HCT116 (cell line): Measurements from ENCODE around the gene MAGT1. TPM values are rescaled to one million over a fixed set of nuclear protein-coding genes. Genes with fewer than 3 reads are reported as not detected.
"Not testable (repeated sequence)": the region's sequence is repeated elsewhere in the genome, so short reads cannot be mapped to it uniquely, and the experiment has no call there.

Source experiments
- ATAC-seq: fragments of 200-7000 bp; cut with Tn5 transposase; 2 replicates; pipeline ENCODE4 v1.9.1; 2020; ENCODE audit warnings: mild to moderate bottlenecking, moderate library complexity
- BruUV-seq: library from RNA; stranded (reverse); fragments of 400-500 nt; replicated peaks from 2 replicates; lab custom pipeline; 2021; lab: Mats Ljungman, UMichigan
- CTCF ChIA-PET: fragments of 300-600 bp; sonication (Branson Sonifier 250); formaldehyde crosslinking; loops from one replicate; lab custom pipeline; 2021; ENCODE audit warnings: antibody characterized with exemption; lab: Charles Lee
- POLR2A ChIA-PET: fragments of 300-600, 350-600 bp; sonication (Branson Sonifier 250); formaldehyde crosslinking; loops from one replicate; lab custom pipeline; 2021; ENCODE audit warnings: antibody characterized with exemption; lab: Charles Lee
- RAD21 ChIA-PET, 2 experiments: fragments of 300-600 bp; sonication (Branson Sonifier 250); formaldehyde crosslinking; loops; one replicate each; lab custom pipeline; 2023; ENCODE audit warnings: low total read pairs in 2 of 2; ENCODE audit not compliant: uncharacterized antibody in 2 of 2, unreplicated experiment in 2 of 2, low non-redundant PET in 1 of 2; lab: Charles Lee
- DNase-seq: peaks from one replicate; pipeline ENCODE4 v3.0.0-alpha.2; 2010; ENCODE audit warnings: low read depth, low spot score
- H2AFZ ChIP-seq: fragments of 200-600 bp; shearing (Covaris generic), sonication (generic); 2 replicates; pipeline ENCODE4 v1.6.1; 2017; ENCODE audit warnings: low read depth, mixed run types, mixed read lengths, antibody characterized with exemption, low read length; ENCODE audit not compliant: poor library complexity, severe bottlenecking
- H3K27ac ChIP-seq: 2 replicates; pipeline ENCODE4 v1.5.1; 2012; ENCODE audit warnings: low read depth, low read length
- H3K27me3 ChIP-seq: fragments of 200-600 bp; sonication (generic); 2 replicates; pipeline ENCODE4 v1.6.1; 2016; ENCODE audit warnings: mixed run types, low read length, mixed read lengths; ENCODE audit not compliant: insufficient read depth
- H3K36me3 ChIP-seq, 2 experiments: fragments of 200-500 bp in 1 of 2; fragments of 200-600 bp in 1 of 2; sonication (Bioruptor generic) in 1 of 2; sonication (generic) in 1 of 2; 2 replicates each; pipeline versions ENCODE4 v1.5.1 to v1.6.1; 2014 to 2016; ENCODE audit warnings: low read length in 2 of 2, inconsistent platforms in 1 of 2, mixed read lengths in 1 of 2, mixed run types in 1 of 2; ENCODE audit not compliant: insufficient read depth in 2 of 2, control insufficient read depth in 1 of 2
- H3K4me1 ChIP-seq, 2 experiments: fragments of 200-600 bp in 1 of 2; sonication (generic) in 1 of 2; 2 replicates each; pipeline versions ENCODE4 v1.5.1 to v1.6.1; 2012 to 2017; ENCODE audit warnings: low read length in 2 of 2, inconsistent platforms in 1 of 2, mild to moderate bottlenecking in 1 of 2, mixed read lengths in 1 of 2, mixed run types in 1 of 2, moderate library complexity in 1 of 2; ENCODE audit not compliant: insufficient read depth in 2 of 2, control insufficient read depth in 1 of 2
- H3K4me2 ChIP-seq: fragments of 200-600 bp; sonication (generic); 2 replicates; pipeline ENCODE4 v1.6.1; 2017; ENCODE audit warnings: mixed run types, low read length, mixed read lengths
- H3K4me3 ChIP-seq, 2 experiments: fragments of 200-600 bp in 1 of 2; sonication (generic) in 1 of 2; replicated peaks in 1 of 2; 2 replicates each; pipeline ENCODE4 v1.5.1; 2011 to 2016; ENCODE audit warnings: low read length in 2 of 2, control low read depth in 1 of 2, low read depth in 1 of 2, mild to moderate bottlenecking in 1 of 2, mixed read lengths in 1 of 2, mixed run types in 1 of 2
- H3K79me2 ChIP-seq: fragments of 200-600 bp; sonication (generic); 2 replicates; pipeline ENCODE4 v1.6.1; 2017; ENCODE audit warnings: mild to moderate bottlenecking, mixed run types, low read length, moderate library complexity, mixed read lengths; ENCODE audit not compliant: insufficient read depth
- H3K9ac ChIP-seq: fragments of 200-600 bp; sonication (generic); 2 replicates; pipeline ENCODE4 v1.6.1; 2016; ENCODE audit warnings: low read length, mixed read lengths
- H3K9me2 ChIP-seq: fragments of 200-600 bp; sonication (generic), shearing (Covaris generic); 2 replicates; pipeline ENCODE4 v1.6.1; 2017; ENCODE audit warnings: mixed run types, mild to moderate bottlenecking, moderate library complexity; ENCODE audit not compliant: insufficient read depth
- H3K9me3 ChIP-seq, 2 experiments: fragments of 200-500 bp in 1 of 2; fragments of 200-600 bp in 1 of 2; sonication (Bioruptor generic) in 1 of 2; sonication (generic) in 1 of 2; 2 replicates each; pipeline ENCODE4 v1.6.1; 2014 to 2017; ENCODE audit warnings: low read length in 2 of 2, mixed read lengths in 2 of 2, inconsistent platforms in 1 of 2, low read depth in 1 of 2, mild to moderate bottlenecking in 1 of 2, mixed run types in 1 of 2, moderate library complexity in 1 of 2; ENCODE audit not compliant: control insufficient read depth in 1 of 2, insufficient read depth in 1 of 2
- H4K20me1 ChIP-seq: fragments of 200-600 bp; sonication (generic), shearing (Covaris generic); 2 replicates; pipeline ENCODE4 v1.6.1; 2017; ENCODE audit warnings: mixed run types, mild to moderate bottlenecking, moderate library complexity; ENCODE audit not compliant: insufficient read depth
- CBX3 ChIP-seq: IDR thresholded peaks from 2 replicates; pipeline ENCODE4 v1.6.1; 2012; ENCODE audit warnings: low read depth
- CEBPB ChIP-seq: IDR thresholded peaks from 2 replicates; pipeline ENCODE4 v1.6.1; 2012; ENCODE audit warnings: low read depth
- POLR2AphosphoS5 ChIP-seq: IDR thresholded peaks from 2 replicates; pipeline ENCODE4 v1.6.1; 2011; ENCODE audit warnings: mild to moderate bottlenecking, low read depth, low read length, moderate library complexity
- SIN3A ChIP-seq: IDR thresholded peaks from 2 replicates; pipeline ENCODE4 v1.6.1; 2012; ENCODE audit warnings: low read depth
- TCF7L2 ChIP-seq: IDR thresholded peaks from 2 replicates; pipeline ENCODE4 v1.7.0; 2011; ENCODE audit warnings: borderline replicate concordance, inconsistent platforms; ENCODE audit not compliant: insufficient read depth, insufficient read length; ENCODE audit errors: extremely low read depth
- YY1 ChIP-seq: IDR thresholded peaks from 2 replicates; pipeline ENCODE4 v1.6.1; 2011; ENCODE audit warnings: low read length, low read depth, moderate library complexity, mild to moderate bottlenecking; ENCODE audit not compliant: insufficient replicate concordance; ENCODE audit errors: extremely low read depth
- ZFX ChIP-seq: fragments of 450-650 bp; IDR thresholded peaks from 2 replicates; pipeline ENCODE4 v1.6.1; 2017
- intact Hi-C: fragments of 100-400 bp; cut with micrococcal nuclease; formaldehyde crosslinking; loops from 2 replicates; pipeline ENCODE4 v1.10.0; 2022
- total RNA-seq: library from RNA; stranded (reverse); gene quantifications from one replicate; pipeline ENCODE4 v1.2.1, GENCODE V29; 2021; ENCODE audit not compliant: unreplicated experiment
- TF ChIP-seq, protein P1 (sequence below), 3 experiments: fragments of 200-600 bp in 1 of 3; sonication (generic) in 1 of 3; IDR thresholded peaks in 2 of 3; conservative IDR thresholded peaks in 1 of 3; 2 replicates each; pipeline ENCODE4 v1.5.1; 2012 to 2017; ENCODE audit warnings: low read depth in 2 of 3, low read length in 2 of 3, antibody characterized with exemption in 1 of 3, borderline replicate concordance in 1 of 3, control low read depth in 1 of 3, mild to moderate bottlenecking in 1 of 3, mixed read lengths in 1 of 3, mixed run types in 1 of 3, moderate library complexity in 1 of 3; ENCODE audit not compliant: insufficient read depth in 1 of 3

MAGT1 gene
- total RNA-seq, 1 experiment from 2014 or later, result 39.5 TPM

- Histone ChIP-seq H3K36me3 (no peaks in the 10 kb centered on the region), H3K4me3 (no peak overlapping the region), H3K27ac (no peak overlapping the region), H2AFZ (no peak overlapping the region), H3K9me3 (no peaks in the 10 kb centered on the region), H3K4me1 (no peaks in the 10 kb centered on the region), H3K9ac (no peak overlapping the region), H3K27me3 (no peaks in the 10 kb centered on the region), H3K79me2 (peaks cover 1% of the 10 kb centered on the region; the same call in 1 of the 2 replicates), H3K9me2 (no peaks in the 10 kb centered on the region), H4K20me1 (no peaks in the 10 kb centered on the region), H3K4me2 (no peak overlapping the region)
- no peak for TF ChIP-seq YY1
- no peak for TF ChIP-seq SIN3A
- TF ChIP-seq, protein P1, sequence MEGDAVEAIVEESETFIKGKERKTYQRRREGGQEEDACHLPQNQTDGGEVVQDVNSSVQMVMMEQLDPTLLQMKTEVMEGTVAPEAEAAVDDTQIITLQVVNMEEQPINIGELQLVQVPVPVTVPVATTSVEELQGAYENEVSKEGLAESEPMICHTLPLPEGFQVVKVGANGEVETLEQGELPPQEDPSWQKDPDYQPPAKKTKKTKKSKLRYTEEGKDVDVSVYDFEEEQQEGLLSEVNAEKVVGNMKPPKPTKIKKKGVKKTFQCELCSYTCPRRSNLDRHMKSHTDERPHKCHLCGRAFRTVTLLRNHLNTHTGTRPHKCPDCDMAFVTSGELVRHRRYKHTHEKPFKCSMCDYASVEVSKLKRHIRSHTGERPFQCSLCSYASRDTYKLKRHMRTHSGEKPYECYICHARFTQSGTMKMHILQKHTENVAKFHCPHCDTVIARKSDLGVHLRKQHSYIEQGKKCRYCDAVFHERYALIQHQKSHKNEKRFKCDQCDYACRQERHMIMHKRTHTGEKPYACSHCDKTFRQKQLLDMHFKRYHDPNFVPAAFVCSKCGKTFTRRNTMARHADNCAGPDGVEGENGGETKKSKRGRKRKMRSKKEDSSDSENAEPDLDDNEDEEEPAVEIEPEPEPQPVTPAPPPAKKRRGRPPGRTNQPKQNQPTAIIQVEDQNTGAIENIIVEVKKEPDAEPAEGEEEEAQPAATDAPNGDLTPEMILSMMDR (IDR thresholded peaks at IDR 0.05 in 2 of 3, conservative IDR thresholded peaks at IDR 0.05 in 1 of 3; ENCODE audit: borderline replicate concordance in 1 of 3, insufficient read depth in 1 of 3, low read depth in 2 of 3, low read length in 2 of 3), result no peak
- TF ChIP-seq CEBPB, result no peak
- TF ChIP-seq TCF7L2, result no peak
- TF ChIP-seq POLR2AphosphoS5, result no peak
- no peak for TF ChIP-seq ZFX
- TF ChIP-seq CBX3, result no peak
- ChIA-PET POLR2A (no interaction called here), CTCF (no interaction called here), RAD21 (no interaction called here)
- intact Hi-C loops, result no loop called here
- no peak for ATAC-seq
- DNase-seq, result no peak
- no TSS peak for BruUV-seq
These were observed 19.9 kb downstream of the MAGT1 start for GRCh38 chrX:77875372-77875771.

GRCh38 chrX:77831544-77831943 lies 63.7 kb downstream of the MAGT1 start:
- H3K36me3 ChIP-seq, H3K9me3 ChIP-seq, RAD21 ChIA-PET, H3K27ac ChIP-seq, H3K9ac ChIP-seq, H3K79me2 ChIP-seq, intact Hi-C loops, H3K9me2 ChIP-seq, DNase-seq, H3K4me3 ChIP-seq, ATAC-seq, POLR2A ChIA-PET, H3K27me3 ChIP-seq, CTCF ChIA-PET, H3K4me2 ChIP-seq, H4K20me1 ChIP-seq, BruUV-seq, H3K4me1 ChIP-seq, H2AFZ ChIP-seq: not testable (repeated sequence)

DNA sequence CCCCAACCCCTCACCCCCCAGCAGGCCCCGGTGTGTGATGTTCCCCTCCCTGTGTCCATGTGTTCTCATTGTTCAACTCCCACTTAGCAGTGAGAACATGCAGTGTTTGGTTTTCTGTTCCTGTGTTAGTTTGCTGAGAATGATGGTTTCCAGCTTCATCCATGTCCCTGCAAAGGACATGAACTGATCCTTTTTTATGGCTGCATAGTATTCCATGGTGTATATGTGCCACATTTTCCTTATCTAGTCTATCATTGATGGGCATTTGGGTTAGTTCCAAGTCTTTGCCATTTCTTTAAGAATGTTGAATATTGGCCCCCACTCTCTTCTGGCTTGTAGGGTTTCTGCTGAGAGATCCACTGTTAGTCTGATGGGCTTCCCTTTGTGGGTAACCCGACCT lies 73.2 kb downstream of the MAGT1 start:
- H3K36me3 ChIP-seq, DNase-seq, H3K9ac ChIP-seq, intact Hi-C loops, H3K27ac ChIP-seq, BruUV-seq, H3K9me2 ChIP-seq, H2AFZ ChIP-seq, CTCF ChIA-PET, H3K4me3 ChIP-seq, RAD21 ChIA-PET, H3K4me1 ChIP-seq, POLR2A ChIA-PET, H4K20me1 ChIP-seq, H3K4me2 ChIP-seq, ATAC-seq, H3K79me2 ChIP-seq, H3K9me3 ChIP-seq, H3K27me3 ChIP-seq: not testable (repeated sequence)
